Thyroid gland (tissue), 4 donors: Measurements from ENCODE around the gene IZUMO2. TPM values are rescaled to one million over a fixed set of nuclear protein-coding genes. Genes with fewer than 3 reads are reported as not detected.

Experiments
- DNase-seq, 2 donors: peaks; one replicate each; pipeline ENCODE4 v3.0.0-alpha.2; 2019
- H3K27ac ChIP-seq, 3 donors: fragments of 200-600 bp; sonication (generic); 1 replicate in 2 of 3; 2 replicates in 1 of 3; pipeline ENCODE4 v1.5.1; 2016 to 2019; ENCODE audit warnings: mild to moderate bottlenecking in 1 of 3, moderate library complexity in 1 of 3
- H3K27me3 ChIP-seq: fragments of 200-600 bp; sonication (generic); one replicate; pipeline ENCODE4 v1.5.1; 2019
- H3K36me3 ChIP-seq, 2 donors: fragments of 200-600 bp; sonication (generic); one replicate each; pipeline ENCODE4 v1.5.1; 2016 to 2019
- H3K4me1 ChIP-seq, 2 donors: fragments of 200-600 bp; sonication (generic); one replicate each; pipeline ENCODE4 v1.5.1; 2017 to 2019
- H3K4me3 ChIP-seq, 3 donors: fragments of 200-600 bp; sonication (generic); replicated peaks in 1 of 3; 1 replicate in 2 of 3; 2 replicates in 1 of 3; pipeline ENCODE4 v1.5.1; 2016; ENCODE audit warnings: mild to moderate bottlenecking in 1 of 3
- H3K9me3 ChIP-seq: fragments of 200-600 bp; sonication (generic); one replicate; pipeline ENCODE4 v1.5.1; 2017
- CTCF ChIP-seq, 6 experiments: fragments of 200-600 bp in 3 of 6; fragments of 450-650 bp in 3 of 6; sonication (generic) in 3 of 6; IDR thresholded peaks; one replicate each; pipeline ENCODE4 v1.5.1; 2016 to 2019; ENCODE audit warnings: antibody characterized with exemption in 6 of 6, mild to moderate bottlenecking in 2 of 6, inconsistent platforms in 1 of 6, moderate library complexity in 1 of 6
- POLR2A ChIP-seq, 2 donors: fragments of 450-650 bp; IDR thresholded peaks; one replicate each; pipeline ENCODE4 v1.6.1; 2017; ENCODE audit warnings: antibody characterized with exemption in 2 of 2, mild to moderate bottlenecking in 2 of 2, moderate library complexity in 1 of 2
- WGBS, 2 donors: methylation state at CpG; one replicate each; pipeline ENCODE4 v1.1.5; 2017; 5-methylcytosine and 5-hydroxymethylcytosine counted together
- intact Hi-C: fragments of 100-400 bp; cut with DNase I; formaldehyde crosslinking; loops from one replicate; pipeline ENCODE4 v1.15.1; 2023
- total RNA-seq, 4 donors: library from RNA; depleted of rRNA; stranded (reverse); fragments of >200 nt; gene quantifications; one replicate each; pipeline ENCODE4 v1.2.3, GENCODE V29; 2016

The IZUMO2 gene
- total RNA-seq, 4 donors from 2014 or later, result not detected

DNA sequence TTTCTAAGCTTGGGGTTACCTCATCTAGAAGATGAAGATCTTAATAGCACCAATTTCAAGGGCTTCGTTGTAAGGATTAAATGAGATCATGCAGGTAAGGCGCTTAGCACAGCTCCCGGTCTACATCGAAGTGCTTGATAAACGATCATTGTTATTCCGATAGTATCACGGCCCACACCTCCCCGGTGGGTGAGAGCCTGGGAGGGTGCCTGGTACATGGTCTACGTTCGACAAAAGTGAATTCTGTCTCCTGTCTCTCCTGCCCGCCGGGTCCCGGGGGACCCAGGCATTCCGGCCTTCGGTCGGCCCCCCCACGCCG lies 39.8 kb upstream of the IZUMO2 start:
- no peaks in the 10 kb centered on the region for H3K36me3 ChIP-seq
- 16 to 19% methylated on average over 10 of the region's 18 CpGs for WGBS, 2 donors
- H3K27me3 ChIP-seq, result no peaks in the 10 kb centered on the region
- no peak for DNase-seq
- H3K4me1 ChIP-seq, result peaks cover 26 to 52% of the 10 kb centered on the region in 2 donors
- H3K9me3 ChIP-seq, result no peaks in the 10 kb centered on the region
- H3K4me3 ChIP-seq, result peak overlapping the region in 1 of 3 donors; percentile 59
- intact Hi-C loops, result no loop called here
- H3K27ac ChIP-seq, result no peak overlapping the region
- no peak for TF ChIP-seq CTCF (IDR thresholded peaks at IDR 0.05)
- TF ChIP-seq POLR2A (IDR thresholded peaks at IDR 0.05), result no peak

DNA sequence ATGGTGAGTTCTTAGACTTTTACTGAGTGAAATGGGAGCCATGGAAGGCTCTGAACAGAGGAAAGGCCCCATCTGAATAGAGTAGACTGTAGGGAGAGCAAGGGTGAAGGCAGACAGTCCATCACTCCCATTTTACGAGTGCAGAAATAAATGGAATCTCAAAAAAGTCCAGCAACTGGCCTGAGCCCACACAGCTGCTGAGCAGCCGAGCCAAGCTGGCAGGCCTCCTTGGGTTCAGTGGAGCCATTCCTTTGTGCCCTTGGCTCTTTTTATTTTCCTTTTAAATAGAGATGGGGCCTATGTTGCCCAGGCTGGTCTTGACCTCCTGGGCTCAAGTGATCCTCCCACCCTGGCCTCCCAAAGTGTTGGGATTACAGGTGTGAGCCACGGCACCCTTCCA lies 39.3 kb upstream of the IZUMO2 start:
- intact Hi-C loops, result no loop called here
- Histone ChIP-seq H3K4me3 (no peak overlapping the region), H3K9me3 (no peaks in the 10 kb centered on the region), H3K4me1 (peaks cover 26 to 52% of the 10 kb centered on the region in 2 donors), H3K36me3 (no peaks in the 10 kb centered on the region), H3K27ac (no peak overlapping the region), H3K27me3 (no peaks in the 10 kb centered on the region)
- WGBS, 2 donors, result 80 to 87% methylated on average over 3 of the region's 3 CpGs
- TF ChIP-seq POLR2A (IDR thresholded peaks at IDR 0.05) (no peak), CTCF (IDR thresholded peaks at IDR 0.05) (no peak)
- DNase-seq, result no peak

DNA sequence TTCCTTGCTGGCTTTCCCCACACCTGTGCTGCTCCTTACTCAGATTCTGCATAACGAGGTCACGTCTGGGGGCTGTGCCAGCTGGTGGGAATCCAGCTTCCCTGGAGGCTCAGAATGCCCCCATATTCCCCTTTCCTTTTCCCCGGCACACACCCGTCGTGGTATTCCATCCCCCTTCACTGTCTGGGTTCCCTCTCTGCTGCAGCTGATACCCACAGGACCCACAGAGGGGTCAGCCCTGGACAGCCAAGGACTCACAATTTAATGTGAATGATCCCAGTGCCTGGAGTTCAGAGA lies 36.1 kb upstream of the IZUMO2 start:
- H3K27ac ChIP-seq, result peak overlapping the region; percentile 72 to 87 (median 83)
- peaks cover 17 to 34% of the 10 kb centered on the region in 2 donors for H3K4me1 ChIP-seq
- no peak overlapping the region for H3K4me3 ChIP-seq
- WGBS, 2 donors, result 2% methylated on average over 5 of the region's 5 CpGs
- H3K36me3 ChIP-seq, result no peaks in the 10 kb centered on the region
- intact Hi-C loops, result no loop called here
- DNase-seq, result peak; percentile 82 to 90
- no peaks in the 10 kb centered on the region for H3K9me3 ChIP-seq
- no peak for TF ChIP-seq CTCF (IDR thresholded peaks at IDR 0.05)
- no peak for TF ChIP-seq POLR2A (IDR thresholded peaks at IDR 0.05)
- no peaks in the 10 kb centered on the region for H3K27me3 ChIP-seq

DNA sequence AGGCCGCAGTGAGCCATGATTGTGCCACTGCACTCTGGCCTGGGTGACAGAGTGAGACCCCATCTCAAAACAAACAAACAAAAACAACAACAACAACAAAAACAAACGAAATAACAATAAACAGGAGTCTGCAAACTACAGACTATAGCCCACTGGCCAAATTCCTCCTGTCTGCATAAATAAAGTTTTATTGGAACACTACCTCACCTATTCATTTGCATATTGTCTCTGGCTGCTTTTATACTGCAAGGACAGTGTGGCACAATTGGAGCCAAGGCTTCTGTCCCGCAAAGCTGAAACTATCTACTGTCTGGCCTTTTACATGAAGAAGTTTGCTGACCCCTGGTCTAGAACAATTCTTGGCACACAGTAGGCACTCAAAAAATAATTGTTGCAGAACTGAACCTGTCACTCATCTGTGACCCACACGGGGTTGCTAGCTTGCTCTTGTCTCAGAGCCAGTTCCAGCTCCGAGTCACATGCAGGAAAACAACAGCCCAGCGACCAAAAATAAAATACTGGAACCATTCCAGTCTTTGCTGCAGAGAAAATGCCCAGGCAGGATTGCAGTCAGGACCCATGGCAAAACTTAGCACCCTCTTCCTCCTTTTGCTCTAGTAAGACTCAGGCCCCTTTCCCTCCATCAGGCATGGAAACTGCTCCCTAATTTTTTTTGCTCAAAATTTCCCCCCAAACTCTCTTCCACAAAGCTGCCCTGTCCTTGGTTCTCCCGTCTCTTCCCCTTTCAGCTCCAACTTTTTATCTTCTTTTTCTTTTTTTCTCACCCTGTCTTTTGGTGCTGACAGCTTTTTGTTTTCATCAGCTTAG lies 35.6 kb upstream of the IZUMO2 start:
- intact Hi-C loops, result no loop called here
- Histone ChIP-seq H3K4me3 (no peak overlapping the region), H3K27ac (peak overlapping the region; percentile 72 to 87 (median 83)), H3K9me3 (no peaks in the 10 kb centered on the region), H3K4me1 (peaks cover 17 to 31% of the 10 kb centered on the region in 2 donors), H3K27me3 (no peaks in the 10 kb centered on the region), H3K36me3 (no peaks in the 10 kb centered on the region)
- 24 to 27% methylated on average over 7 of the region's 7 CpGs for WGBS, 2 donors
- no peak for TF ChIP-seq CTCF (IDR thresholded peaks at IDR 0.05)
- no peak for TF ChIP-seq POLR2A (IDR thresholded peaks at IDR 0.05)
- peak; percentile 86 to 88 for DNase-seq

- no peak overlapping the region for H3K4me3 ChIP-seq
- peaks cover 17 to 31% of the 10 kb centered on the region in 2 donors for H3K4me1 ChIP-seq
- H3K9me3 ChIP-seq, result no peaks in the 10 kb centered on the region
- no peaks in the 10 kb centered on the region for H3K36me3 ChIP-seq
- TF ChIP-seq CTCF (IDR thresholded peaks at IDR 0.05) (no peak), POLR2A (IDR thresholded peaks at IDR 0.05) (no peak)
- no peak for DNase-seq
- intact Hi-C loops, result no loop called here
- H3K27ac ChIP-seq, result peak overlapping the region in 1 of 3 donors; percentile 6
- 81 to 86% methylated on average over 3 of the region's 3 CpGs for WGBS, 2 donors
- no peaks in the 10 kb centered on the region for H3K27me3 ChIP-seq
Measured at GRCh38 chr19:50197348-50197747, 34.3 kb upstream of the IZUMO2 start.
